NCI-H2196 (cell line): ENCODE measurements around the gene PRDM11.

Experiments used
- DNase-seq: peaks from one replicate; lab custom pipeline; 2025; ENCODE audit not compliant: unreplicated experiment; lab: John Stamatoyannopoulos, UW

PRDM11 gene

DNA sequence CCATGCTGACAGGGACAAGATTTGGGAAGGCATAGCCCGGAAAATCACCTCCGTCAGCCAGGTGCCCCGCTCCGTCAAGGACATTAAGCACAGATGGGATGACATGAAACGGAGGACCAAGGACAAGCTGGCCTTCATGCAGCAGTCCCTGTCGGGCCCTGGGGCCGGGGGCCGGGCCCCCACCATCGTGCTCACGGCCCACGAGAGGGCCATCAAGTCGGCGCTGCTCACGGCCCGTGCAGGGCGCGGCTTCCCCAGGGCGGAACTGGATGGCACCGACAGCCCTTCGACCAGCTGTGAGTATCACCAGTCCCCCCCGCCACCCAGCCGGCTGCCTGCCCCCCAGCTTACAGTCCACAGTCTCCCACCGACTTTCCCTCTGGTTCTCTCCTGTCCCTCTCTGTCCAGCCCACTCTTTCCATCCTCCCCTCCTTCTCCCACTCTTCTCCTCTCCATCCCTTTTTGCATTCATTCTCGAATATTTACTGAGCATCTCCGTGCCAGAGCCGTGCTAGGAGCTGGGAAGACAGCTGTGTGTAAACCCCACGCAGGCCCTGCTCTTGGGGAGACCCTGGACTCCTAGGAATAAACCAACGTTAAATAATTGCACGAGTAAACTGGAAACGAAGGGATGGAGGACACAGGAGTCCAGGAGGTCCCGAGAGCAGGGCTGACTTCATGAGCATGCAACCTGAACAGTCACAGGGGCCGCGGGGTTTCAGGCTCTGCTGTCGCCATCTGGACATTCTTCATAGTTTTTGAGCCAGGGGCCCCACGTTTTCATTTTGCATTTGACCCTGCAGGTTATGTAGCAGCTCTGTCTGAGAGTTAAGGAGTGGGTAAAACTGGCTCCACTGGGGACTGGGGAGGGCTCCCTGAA, 62.8 kb downstream of the PRDM11 start:
- no peak for DNase-seq

DNA sequence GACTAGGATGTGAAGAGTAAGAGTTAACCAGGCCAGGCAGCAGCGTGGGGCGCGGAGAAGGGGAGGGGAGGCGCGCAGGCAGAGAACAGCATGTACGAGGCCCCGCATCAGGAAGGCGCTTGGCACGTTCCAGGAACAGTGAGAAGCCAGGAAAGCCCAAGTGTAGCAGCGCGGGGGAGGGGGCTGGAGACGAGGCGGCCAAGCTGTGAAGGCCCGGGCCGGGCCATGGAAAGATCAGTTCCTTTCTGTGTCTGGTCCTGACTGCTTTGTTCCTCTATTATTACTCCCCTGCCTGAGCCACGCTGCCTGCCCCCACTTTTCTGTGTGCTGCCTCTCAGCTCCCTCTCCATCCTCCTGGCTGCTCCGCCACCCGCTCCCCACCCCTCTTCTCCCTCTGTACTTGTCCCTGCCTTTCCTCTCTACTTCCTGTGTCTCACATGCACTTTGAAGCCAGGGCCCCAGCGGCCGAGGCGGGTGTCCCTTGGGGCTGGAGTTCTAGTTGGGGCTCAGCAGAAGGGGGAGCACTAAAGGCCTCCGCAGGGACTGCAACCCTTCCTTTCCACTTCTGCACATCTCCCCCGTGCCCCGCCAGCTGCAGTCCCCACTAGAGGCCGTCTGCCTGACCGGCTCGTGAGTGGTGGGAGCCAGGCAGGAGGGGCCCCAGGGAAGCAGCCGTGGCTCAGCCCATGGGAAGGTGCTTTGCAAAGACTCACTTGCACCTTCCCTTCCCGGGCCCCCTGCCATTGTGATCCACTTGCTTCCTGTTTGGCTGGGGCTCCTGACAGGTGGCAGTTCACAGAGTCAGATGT, 63.7 kb downstream of the PRDM11 start:
- DNase-seq = no peak

DNA sequence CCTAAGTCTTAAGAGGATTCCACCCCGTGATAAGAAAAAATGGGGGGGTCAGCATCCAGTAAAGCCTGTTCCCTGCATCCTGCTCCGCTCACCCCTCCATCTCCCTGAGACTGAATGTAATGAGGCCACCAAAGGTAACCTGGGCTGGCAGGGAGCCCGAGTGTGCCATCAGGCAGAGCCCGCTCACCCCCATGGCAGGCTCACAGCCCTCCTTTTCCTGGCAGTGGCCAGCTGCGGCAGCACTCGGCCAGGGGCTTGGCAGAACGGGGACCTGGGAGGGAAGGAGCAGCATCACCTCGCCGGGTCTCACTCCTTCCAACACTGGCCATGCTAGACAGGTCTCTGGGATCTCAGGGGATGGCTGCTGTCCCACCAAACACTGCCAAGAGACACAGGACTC, 64.4 kb downstream of the PRDM11 start:
- no peak for DNase-seq

DNA sequence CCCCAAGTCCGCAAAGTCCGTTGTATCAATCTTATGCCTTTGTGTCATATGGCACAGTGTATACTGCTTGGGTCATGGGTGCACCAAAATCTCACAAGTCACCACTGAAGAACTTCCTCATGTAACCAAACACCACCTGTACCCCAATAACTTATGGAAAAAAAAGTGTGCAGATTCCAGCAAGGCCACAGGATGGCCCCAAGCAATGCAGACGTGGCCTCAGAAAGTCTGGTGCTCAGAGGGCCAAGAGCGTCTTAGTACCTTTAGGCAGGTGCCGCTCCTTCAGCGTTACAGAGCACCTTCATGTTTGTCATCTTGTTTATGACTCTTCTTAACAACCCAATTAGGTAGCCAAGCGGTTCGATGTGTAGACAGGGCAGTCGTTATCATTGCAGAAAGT, 65.3 kb downstream of the PRDM11 start:
- DNase-seq = peak; percentile 12

DNA sequence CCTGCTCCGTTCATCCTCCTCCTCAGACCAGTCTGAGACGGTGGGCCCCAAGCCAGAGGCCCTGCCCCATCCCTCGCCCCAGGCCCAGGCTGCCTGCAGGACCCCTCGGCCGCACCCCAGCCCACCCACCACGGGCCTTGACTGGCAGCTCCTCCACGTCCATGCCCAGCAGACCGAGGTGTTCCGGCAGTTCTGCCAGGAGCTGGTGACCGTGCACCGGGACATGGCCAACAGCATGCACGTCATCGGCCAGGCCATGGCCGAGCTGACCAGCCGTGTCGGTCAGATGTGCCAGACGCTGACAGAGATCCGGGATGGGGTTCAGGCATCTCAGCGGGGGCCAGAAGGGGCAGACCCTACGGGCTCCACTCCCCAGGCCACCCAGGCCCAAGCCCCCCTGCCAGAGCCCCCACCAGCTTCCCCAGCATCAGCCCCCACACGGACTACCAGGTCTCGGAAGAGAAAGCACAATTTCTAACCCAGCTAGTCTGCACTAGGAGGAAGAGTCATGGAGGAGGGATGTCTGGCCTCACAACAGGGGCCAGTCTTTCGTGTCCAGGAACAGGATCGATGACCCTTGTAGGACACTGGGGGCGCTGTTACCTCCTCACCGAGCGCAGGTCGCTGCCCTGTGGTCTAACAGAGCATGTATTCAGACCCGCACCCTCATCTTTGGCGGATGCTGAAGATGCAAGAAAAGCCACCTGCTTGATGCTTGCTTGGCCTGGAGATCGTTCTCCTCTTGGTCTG, 66.3 kb downstream of the PRDM11 start:
- no peak for DNase-seq

DNA sequence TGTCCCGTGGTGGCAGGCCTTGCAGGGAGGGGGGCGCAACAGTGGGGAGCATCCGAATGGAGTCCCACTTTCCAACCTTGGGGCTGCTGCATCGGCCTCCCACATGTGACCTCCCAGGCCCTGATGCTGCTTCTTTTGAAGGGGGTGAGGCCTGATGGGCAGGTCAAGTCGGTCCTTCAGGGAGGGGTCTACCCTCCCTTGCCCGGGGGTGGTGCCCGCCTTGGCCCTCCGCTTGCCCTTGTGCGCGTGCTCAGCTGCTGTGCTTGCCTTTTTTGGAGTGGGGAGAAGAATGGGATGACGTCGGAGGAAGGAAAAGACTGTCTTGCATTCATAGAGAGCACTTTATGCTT, 66.9 kb downstream of the PRDM11 start:
- DNase-seq = no peak

DNA sequence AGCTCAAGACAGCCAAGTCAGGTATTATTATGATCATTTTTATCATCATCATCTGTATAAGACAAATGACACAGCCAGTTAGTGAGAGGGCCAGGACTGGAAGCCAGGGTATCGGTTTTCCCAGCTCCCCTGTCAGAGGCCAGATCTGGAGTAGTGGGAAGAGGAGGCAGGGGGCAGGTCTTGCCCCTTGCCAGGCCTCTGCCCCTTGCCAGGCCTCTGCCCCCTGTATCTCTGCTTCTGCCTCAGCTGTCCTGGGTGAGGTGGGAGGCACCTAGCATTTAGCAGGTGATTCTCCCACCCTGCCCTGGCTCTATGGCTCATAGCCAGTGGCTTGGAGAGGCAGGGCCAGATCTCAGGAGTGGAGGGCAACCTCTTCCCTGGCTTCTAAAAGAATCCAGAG, 67.3 kb downstream of the PRDM11 start:
- no peak for DNase-seq

DNA sequence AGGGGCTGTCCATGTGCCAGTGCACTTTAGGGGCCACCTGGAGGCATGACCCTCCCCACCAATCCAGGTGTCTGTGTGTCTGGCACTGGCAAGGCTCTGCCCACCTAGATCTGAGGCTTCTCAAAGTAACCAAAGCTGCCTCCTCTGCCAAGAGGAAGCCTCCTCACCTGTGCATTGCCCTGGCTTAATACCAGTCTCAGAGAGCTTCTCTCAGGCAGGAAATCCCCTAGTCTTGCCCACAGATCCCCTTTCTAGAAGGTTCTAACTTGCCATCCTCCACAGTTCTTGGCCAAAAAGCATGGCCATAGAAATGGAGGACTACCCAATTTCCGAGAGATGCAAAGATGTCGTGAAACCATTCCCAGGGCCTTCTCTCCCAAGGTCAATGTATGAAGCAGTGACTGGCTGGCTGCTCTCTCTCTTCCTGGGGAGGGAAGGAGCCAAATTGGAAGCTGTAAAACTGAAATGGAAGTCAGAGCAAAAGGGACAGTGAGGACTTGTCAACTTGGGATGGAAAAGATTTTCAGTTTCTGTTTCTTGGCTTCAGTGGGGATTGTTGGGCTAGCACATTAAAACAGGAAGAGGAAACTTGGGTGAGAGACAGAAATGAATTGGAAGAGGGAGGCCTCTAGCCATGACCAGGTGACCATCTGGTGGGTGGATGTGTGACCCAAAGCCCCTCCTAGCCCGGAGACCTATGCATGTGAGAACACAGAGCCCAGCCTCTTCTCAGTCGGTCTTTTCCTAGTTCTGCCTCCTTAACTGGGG, 68.8 kb downstream of the PRDM11 start:
- DNase-seq = no peak

DNA sequence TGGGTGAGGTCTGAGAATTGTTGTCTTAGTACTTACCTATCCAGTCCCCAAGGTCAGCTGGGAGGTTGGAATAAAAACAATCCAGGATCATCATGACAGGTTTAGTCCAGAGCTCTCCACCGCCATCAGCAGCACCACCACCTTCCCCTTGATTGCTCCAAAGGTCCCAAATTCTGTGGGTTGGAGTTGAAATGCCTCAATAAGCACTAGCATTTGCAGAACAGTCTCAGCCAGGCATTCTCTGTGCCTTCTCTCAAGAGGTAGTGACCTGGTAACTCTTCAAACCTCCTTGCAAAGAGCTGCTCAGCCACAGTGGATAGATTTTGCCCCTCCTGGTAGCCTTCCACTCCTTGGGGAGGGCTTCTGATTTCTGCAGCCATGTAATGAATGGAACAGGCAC, 69.6 kb downstream of the PRDM11 start:
- DNase-seq = no peak

DNA sequence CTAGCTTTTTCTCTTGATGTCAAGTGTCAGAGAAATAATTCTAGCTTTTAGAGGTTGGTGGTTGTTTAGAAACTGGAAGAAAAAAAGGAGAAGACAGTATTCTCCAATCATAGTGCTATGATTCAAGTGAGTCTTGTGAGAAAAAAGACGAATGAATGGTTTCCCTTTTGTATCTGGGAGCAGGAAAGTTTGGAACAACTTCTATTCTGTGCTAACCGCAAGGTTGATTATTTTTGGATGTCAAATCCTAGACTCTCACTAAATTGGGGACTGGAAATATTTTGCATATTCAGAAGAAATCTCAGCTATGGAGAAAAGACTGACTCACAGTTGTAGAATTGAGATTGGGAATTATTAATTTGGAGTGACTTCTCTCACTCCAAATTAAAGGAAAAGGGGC, 70.5 kb downstream of the PRDM11 start:
- DNase-seq = no peak

DNA sequence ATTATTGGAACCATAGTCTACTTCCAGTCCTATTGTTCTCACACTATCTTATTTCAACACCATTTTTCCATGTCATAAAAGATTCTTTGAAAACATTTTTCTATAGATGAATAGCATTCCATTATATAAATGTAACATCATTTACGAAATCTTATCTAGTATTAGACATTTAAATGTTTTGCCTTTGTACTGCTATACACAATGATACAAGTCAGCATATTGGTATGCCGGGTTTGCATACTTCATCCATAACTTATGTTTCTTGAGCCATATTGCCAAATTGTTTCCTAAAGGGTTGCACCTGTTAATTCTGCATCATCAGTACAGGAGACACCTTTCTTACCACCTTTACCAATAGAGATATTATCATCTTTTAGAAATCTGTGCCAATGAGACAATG, 71.6 kb downstream of the PRDM11 start:
- DNase-seq = no peak

DNA sequence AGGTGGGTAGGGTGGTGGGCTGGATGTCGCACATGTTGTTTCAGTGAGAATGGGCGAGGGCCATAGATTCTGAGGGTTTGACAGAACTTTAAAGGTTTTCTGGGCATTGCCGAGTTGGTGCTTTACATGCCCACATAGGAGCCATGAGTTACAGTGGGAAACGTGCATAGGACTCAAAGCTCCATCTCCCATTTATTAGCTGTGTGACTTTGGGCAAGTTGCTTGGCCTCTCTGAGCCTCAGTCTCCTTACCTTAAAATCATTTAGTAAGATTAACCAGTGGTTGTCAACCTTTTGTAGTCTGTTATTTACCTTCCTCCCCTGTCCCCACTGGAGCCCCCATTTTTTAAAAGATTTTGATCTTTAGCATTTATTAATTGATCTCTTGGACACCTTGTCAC, 72.3 kb downstream of the PRDM11 start:
- DNase-seq = no peak

DNA sequence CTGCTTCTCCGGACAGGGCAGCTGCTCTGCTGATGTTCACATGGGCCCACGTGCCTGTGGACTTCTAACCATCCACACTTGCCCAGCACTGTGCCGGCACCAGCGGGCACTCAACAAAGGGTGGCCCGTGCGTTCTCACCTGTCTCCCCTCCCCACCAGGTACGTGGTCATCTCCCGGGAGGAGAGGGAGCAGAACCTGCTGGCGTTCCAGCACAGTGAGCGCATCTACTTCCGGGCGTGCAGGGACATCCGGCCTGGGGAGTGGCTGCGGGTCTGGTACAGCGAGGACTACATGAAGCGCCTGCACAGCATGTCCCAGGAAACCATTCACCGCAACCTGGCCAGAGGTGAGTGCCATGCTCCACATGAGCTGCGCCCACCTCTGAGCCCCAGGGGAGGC, 73.0 kb downstream of the PRDM11 start:
- DNase-seq = no peak

DNA sequence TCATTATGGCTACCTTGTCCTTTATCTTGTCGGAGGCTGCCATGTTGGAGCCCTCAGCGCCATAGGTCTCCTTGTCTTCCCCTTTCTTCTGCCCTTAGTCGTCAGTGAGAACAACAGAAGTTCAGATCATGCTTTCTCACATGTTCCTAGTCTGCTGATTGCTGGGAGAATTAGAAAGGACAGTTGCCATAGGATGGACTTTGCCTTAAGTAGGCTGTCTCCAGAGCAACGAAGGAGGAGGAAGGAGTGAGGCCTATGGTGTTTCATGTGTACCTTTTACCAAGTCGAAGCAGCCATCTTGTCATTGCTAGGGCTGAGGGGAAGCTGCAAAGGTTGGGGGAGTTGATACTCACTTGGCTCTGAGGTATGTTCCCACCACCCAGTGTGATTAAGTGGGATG, 77.1 kb downstream of the PRDM11 start:
- no peak for DNase-seq

DNA sequence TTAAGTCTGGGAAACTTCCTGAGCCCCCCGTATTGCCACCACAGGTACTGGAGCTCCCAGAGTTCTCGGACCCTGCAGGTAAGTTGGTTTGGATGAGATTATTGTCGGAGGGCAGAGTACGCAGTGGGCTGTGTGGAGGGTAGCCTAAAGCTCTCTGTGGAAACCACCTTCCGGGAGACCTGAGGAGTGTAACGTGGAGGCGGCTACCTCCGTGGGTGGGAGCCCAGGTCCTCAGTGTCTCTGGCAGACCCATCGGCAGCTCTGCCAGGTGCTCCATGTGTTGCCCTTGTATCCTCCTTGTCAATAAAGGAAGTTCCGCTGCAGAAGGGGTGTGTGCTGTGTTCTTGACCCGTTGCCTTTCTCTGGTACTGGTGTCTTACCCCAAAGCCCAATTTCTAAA, 78.3 kb downstream of the PRDM11 start:
- no peak for DNase-seq

DNA sequence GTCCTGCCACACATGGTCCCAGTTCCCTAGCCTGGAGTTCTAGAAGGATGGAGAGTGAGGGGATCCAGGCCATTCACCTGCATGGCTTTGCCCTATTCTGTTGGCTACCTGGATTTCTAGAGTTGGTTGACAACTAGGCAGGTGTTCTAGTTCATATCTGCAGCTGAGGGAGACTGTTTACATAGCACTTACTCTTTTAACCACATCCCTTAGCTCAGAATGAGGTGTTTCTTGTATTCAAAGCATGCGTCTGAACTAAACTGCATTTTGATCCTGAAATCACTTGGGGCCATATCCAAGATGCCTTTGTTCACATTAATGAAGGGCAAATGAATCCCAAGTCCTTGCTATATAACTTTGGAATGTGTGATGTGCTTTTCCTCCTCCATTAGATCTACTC, 78.8 kb downstream of the PRDM11 start:
- DNase-seq = peak; percentile 37

DNA sequence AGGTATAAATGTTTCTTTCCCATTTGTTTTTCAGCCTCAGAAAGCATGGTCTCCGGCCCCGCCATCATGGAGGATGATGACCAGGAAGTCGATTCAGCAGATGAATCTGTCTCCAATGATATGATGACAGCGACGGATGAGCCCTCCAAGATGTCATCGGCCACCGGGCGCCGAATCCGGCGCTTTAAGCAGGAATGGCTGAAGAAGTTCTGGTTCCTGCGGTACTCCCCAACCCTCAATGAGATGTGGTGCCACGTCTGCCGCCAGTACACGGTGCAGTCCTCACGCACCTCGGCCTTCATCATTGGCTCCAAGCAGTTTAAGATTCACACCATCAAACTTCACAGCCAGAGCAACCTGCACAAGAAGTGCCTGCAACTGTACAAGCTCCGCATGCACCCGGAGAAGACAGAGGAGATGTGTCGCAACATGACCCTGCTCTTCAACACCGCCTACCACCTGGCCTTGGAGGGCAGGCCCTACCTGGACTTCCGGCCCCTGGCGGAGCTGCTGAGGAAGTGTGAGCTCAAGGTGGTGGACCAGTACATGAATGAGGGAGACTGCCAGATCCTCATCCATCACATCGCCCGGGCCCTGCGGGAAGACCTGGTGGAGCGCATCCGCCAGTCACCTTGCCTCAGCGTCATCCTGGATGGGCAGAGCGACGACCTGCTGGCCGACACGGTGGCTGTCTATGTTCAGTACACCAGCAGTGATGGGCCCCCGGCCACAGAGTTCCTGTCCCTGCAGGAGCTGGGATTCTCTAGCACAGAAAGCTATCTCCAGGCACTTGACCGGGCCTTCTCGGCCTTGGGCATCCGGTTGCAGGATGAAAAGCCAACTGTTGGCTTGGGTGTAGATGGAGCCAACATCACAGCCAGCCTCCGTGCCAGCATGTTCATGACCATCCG, 79.8 kb downstream of the PRDM11 start:
- no peak for DNase-seq

DNA sequence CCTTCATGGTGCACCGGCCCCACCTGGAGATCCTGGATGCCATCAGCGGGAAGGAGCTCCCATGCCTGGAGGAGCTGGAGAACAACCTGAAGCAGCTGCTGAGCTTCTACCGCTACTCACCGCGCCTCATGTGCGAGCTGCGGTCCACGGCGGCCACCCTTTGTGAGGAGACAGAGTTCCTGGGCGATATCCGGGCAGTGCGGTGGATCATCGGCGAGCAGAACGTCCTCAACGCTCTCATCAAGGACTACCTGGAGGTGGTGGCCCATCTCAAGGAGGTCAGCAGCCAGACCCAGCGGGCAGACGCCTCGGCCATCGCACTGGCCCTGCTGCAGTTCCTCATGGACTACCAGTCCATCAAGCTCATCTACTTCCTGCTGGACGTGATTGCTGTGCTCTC, 80.5 kb downstream of the PRDM11 start:
- DNase-seq = no peak

DNA sequence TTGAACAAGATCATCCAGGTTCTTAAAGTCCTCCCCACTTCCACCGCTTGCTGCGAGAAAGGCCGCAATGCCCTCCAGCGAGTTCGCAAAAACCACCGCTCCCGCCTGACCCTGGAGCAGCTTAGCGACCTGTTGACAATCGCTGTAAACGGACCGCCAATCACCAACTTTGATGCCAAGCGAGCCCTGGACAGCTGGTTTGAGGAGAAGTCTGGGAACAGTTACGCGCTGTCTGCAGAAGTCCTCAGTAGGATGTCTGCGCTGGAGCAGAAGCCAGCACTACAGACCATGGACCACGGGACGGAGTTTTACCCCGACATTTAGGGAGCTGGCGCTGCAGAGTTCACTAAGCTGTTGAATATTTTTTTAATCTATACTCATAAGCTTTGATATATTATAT, 81.4 kb downstream of the PRDM11 start:
- DNase-seq = no peak

DNA sequence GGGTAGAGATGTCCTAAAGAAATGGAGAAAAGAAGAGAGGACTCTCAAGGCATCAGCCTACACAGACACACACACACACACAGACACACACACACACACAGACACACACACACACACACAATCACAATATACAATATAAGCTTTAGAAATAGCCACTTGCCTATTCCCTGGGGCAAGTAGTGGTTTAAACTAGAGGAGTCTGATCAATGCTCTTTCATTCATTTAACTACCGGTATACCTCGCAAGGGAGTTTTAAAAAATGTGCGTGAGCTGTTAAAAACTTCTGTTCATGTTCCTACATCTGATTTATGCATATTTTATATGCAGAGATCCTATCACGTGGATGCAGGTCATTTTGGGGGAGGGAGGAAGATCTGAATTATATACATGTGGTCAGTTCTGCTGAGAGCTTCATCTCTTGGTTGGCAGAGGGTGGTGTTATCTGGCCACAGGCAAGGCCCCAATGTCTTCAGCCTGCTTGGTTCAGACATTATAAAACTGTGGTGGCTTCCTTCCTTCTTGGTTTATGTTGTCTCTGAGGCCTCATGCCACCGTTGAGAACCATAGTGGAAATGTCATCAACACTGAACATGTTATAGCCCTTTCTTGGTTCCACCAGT, 83.1 kb downstream of the PRDM11 start:
- no peak for DNase-seq
